Activated T-cell treated with anti-CD3 and anti-CD28 coated beads, Interleukin-2, amount 50 U/mL, for 24 hours (primary cell): ENCODE results near the gene CCNB1.
A peak's percentile ranks its signal among the peaks of the same experiment; 100 is the strongest.
"Not testable (repeated sequence)": the region's sequence is repeated elsewhere in the genome, so short reads cannot be mapped to it uniquely, and the experiment has no call there.

Experiments
- DNase-seq: peaks from one replicate; pipeline ENCODE4 v3.0.0-alpha.2; 2020
- H3K27ac Mint-ChIP-seq: 2 replicates; pipeline ENCODE4 v1.8.0; 2020; ENCODE audit warnings: mild to moderate bottlenecking, mixed read lengths
- H3K27me3 Mint-ChIP-seq: 2 replicates; pipeline ENCODE4 v1.8.0; 2020; ENCODE audit warnings: mixed read lengths
- H3K36me3 Mint-ChIP-seq: 2 replicates; pipeline ENCODE4 v1.8.0; 2020; ENCODE audit warnings: low read depth, mixed read lengths
- H3K4me1 Mint-ChIP-seq: 2 replicates; pipeline ENCODE4 v1.8.0; 2020; ENCODE audit warnings: low read depth, mixed read lengths
- H3K4me3 Mint-ChIP-seq: 2 replicates; pipeline ENCODE4 v1.8.0; 2020; ENCODE audit warnings: mild to moderate bottlenecking, moderate library complexity, mixed read lengths
- H3K9me3 Mint-ChIP-seq: 2 replicates; pipeline ENCODE4 v1.8.0; 2020; ENCODE audit warnings: mixed read lengths

CCNB1 gene

GRCh38 chr5:69156456-69156855 is 10.5 kb upstream of the CCNB1 start:
- H3K4me3 Mint-ChIP-seq: no peak overlapping the region
- no peaks in the 10 kb centered on the region for H3K27me3 Mint-ChIP-seq
- DNase-seq: no peak
- no peaks in the 10 kb centered on the region for H3K36me3 Mint-ChIP-seq
- H3K4me1 Mint-ChIP-seq: no peaks in the 10 kb centered on the region
- no peak overlapping the region for H3K27ac Mint-ChIP-seq
- no peaks in the 10 kb centered on the region for H3K9me3 Mint-ChIP-seq

- no peak overlapping the region for H3K4me3 Mint-ChIP-seq
- no peak for DNase-seq
- no peaks in the 10 kb centered on the region for H3K4me1 Mint-ChIP-seq
- no peaks in the 10 kb centered on the region for H3K36me3 Mint-ChIP-seq
- no peaks in the 10 kb centered on the region for H3K9me3 Mint-ChIP-seq
- no peaks in the 10 kb centered on the region for H3K27me3 Mint-ChIP-seq
- H3K27ac Mint-ChIP-seq: no peak overlapping the region
Observed at GRCh38 chr5:69158039-69158438, 8.9 kb upstream of the CCNB1 start.

- Mint-ChIP-seq H3K9me3 (no peaks in the 10 kb centered on the region), H3K27me3 (no peaks in the 10 kb centered on the region), H3K4me1 (peaks cover under 1% of the 10 kb centered on the region), H3K4me3 (no peak overlapping the region), H3K27ac (no peak overlapping the region), H3K36me3 (no peaks in the 10 kb centered on the region)
- DNase-seq: no peak
Observed at GRCh38 chr5:69160651-69161050, 6.3 kb upstream of the CCNB1 start.

- H3K27me3 Mint-ChIP-seq: no peaks in the 10 kb centered on the region
- H3K9me3 Mint-ChIP-seq: peaks cover 2% of the 10 kb centered on the region
- H3K27ac Mint-ChIP-seq: peak overlapping the region; percentile 95
- peaks cover 29% of the 10 kb centered on the region for H3K4me1 Mint-ChIP-seq
- H3K4me3 Mint-ChIP-seq: peak overlapping the region; percentile 96
- DNase-seq: no peak
- peaks cover 53% of the 10 kb centered on the region for H3K36me3 Mint-ChIP-seq
Observed at GRCh38 chr5:69167493-69167855, 524 bp downstream of the CCNB1 start.

GRCh38 chr5:69167929-69168328 is 979 bp downstream of the CCNB1 start:
- Mint-ChIP-seq H3K27ac (peak overlapping the region; percentile 95), H3K36me3 (peaks cover 57% of the 10 kb centered on the region), H3K9me3 (peaks cover 2% of the 10 kb centered on the region), H3K4me3 (peak overlapping the region; percentile 96), H3K27me3 (no peaks in the 10 kb centered on the region), H3K4me1 (peaks cover 29% of the 10 kb centered on the region)
- DNase-seq: no peak

GRCh38 chr5:69170495-69170894 is 3.5 kb downstream of the CCNB1 start:
- Mint-ChIP-seq H3K4me3 (no peak overlapping the region), H3K27me3 (no peaks in the 10 kb centered on the region), H3K4me1 (peaks cover 29% of the 10 kb centered on the region), H3K36me3 (peaks cover 82% of the 10 kb centered on the region), H3K9me3 (peaks cover 2% of the 10 kb centered on the region), H3K27ac (no peak overlapping the region)
- no peak for DNase-seq

GRCh38 chr5:69170969-69171368 is 4.0 kb downstream of the CCNB1 start:
- Mint-ChIP-seq H3K4me1 (peaks cover 25% of the 10 kb centered on the region), H3K4me3 (no peak overlapping the region), H3K27ac (no peak overlapping the region), H3K27me3 (no peaks in the 10 kb centered on the region), H3K36me3 (peaks cover 87% of the 10 kb centered on the region), H3K9me3 (peaks cover 2% of the 10 kb centered on the region)
- DNase-seq: no peak

- H3K36me3 Mint-ChIP-seq: peaks cover 16% of the 10 kb centered on the region
- not testable (repeated sequence) for H3K27me3 Mint-ChIP-seq, H3K4me3 Mint-ChIP-seq, H3K9me3 Mint-ChIP-seq, H3K27ac Mint-ChIP-seq, DNase-seq, H3K4me1 Mint-ChIP-seq
Observed at GRCh38 chr5:69181659-69182293, 14.8 kb downstream of the CCNB1 start.

GRCh38 chr5:69184621-69185020 is 17.7 kb downstream of the CCNB1 start:
- H3K4me3 Mint-ChIP-seq: no peak overlapping the region
- DNase-seq: no peak
- no peaks in the 10 kb centered on the region for H3K27me3 Mint-ChIP-seq
- no peak overlapping the region for H3K27ac Mint-ChIP-seq
- peaks cover 4% of the 10 kb centered on the region for H3K36me3 Mint-ChIP-seq
- no peaks in the 10 kb centered on the region for H3K9me3 Mint-ChIP-seq
- H3K4me1 Mint-ChIP-seq: peaks cover 9% of the 10 kb centered on the region

- peaks cover 16% of the 10 kb centered on the region for H3K4me1 Mint-ChIP-seq
- no peak overlapping the region for H3K27ac Mint-ChIP-seq
- no peaks in the 10 kb centered on the region for H3K27me3 Mint-ChIP-seq
- peak overlapping the region; percentile 34 for H3K4me3 Mint-ChIP-seq
- DNase-seq: no peak
- H3K36me3 Mint-ChIP-seq: peaks cover 21% of the 10 kb centered on the region
- H3K9me3 Mint-ChIP-seq: no peaks in the 10 kb centered on the region
Observed at GRCh38 chr5:69187342-69187741, 20.4 kb downstream of the CCNB1 start.

GRCh38 chr5:69188811-69189161 is 21.8 kb downstream of the CCNB1 start:
- Mint-ChIP-seq H3K27ac (peak overlapping the region; percentile 96), H3K27me3 (no peaks in the 10 kb centered on the region), H3K36me3 (peaks cover 27% of the 10 kb centered on the region), H3K4me3 (peak overlapping the region; percentile 91), H3K9me3 (no peaks in the 10 kb centered on the region), H3K4me1 (peaks cover 16% of the 10 kb centered on the region)
- DNase-seq: no peak

GRCh38 chr5:69189162-69190086 is 22.5 kb downstream of the CCNB1 start, which contains the start of gene CENPH:
Gene CENPH (plus strand): TSS chr5:69189583. CDS start chr5:69189635, 52 bp downstream.
- DNase-seq: peak; percentile 95

GRCh38 chr5:69202497-69202896 is 35.5 kb downstream of the CCNB1 start:
- no peak overlapping the region for H3K27ac Mint-ChIP-seq
- peaks cover 73% of the 10 kb centered on the region for H3K36me3 Mint-ChIP-seq
- no peaks in the 10 kb centered on the region for H3K9me3 Mint-ChIP-seq
- no peaks in the 10 kb centered on the region for H3K4me1 Mint-ChIP-seq
- DNase-seq: no peak
- no peaks in the 10 kb centered on the region for H3K27me3 Mint-ChIP-seq
- H3K4me3 Mint-ChIP-seq: no peak overlapping the region

More at GRCh38 chr5:69189162-69190086, 22.5 kb downstream of the CCNB1 start, which contains the start of gene CENPH:
- peak within 1 kb of the TSS; percentile 96 for H3K27ac Mint-ChIP-seq
- peak within 1 kb of the TSS; percentile 91 for H3K4me3 Mint-ChIP-seq
- H3K9me3 Mint-ChIP-seq: no peaks in the 10 kb centered on the region
- peaks cover 16% of the 10 kb centered on the region for H3K4me1 Mint-ChIP-seq
- peaks cover 33% of the 10 kb centered on the region for H3K36me3 Mint-ChIP-seq
- no peaks in the 10 kb centered on the region for H3K27me3 Mint-ChIP-seq

- H3K36me3 Mint-ChIP-seq: peaks cover 68% of the 10 kb centered on the region
- H3K4me1 Mint-ChIP-seq: no peaks in the 10 kb centered on the region
- no peak for DNase-seq
- no peak overlapping the region for H3K4me3 Mint-ChIP-seq
- H3K27me3 Mint-ChIP-seq: no peaks in the 10 kb centered on the region
- no peak overlapping the region for H3K27ac Mint-ChIP-seq
- no peaks in the 10 kb centered on the region for H3K9me3 Mint-ChIP-seq
Observed at GRCh38 chr5:69206528-69207190, 39.7 kb downstream of the CCNB1 start.

GRCh38 chr5:69209602-69210001 is 42.7 kb downstream of the CCNB1 start:
- DNase-seq: no peak
- H3K27me3 Mint-ChIP-seq: no peaks in the 10 kb centered on the region
- no peaks in the 10 kb centered on the region for H3K4me1 Mint-ChIP-seq
- H3K9me3 Mint-ChIP-seq: no peaks in the 10 kb centered on the region
- no peak overlapping the region for H3K4me3 Mint-ChIP-seq
- peaks cover 62% of the 10 kb centered on the region for H3K36me3 Mint-ChIP-seq
- H3K27ac Mint-ChIP-seq: no peak overlapping the region
